Endothelial cell of umbilical vein (primary cell): ENCODE measurements around the gene GALNT17. TPM values are rescaled to one million over a fixed set of nuclear protein-coding genes. Genes with fewer than 3 reads are reported as not detected.

Source experiments
- BruUV-seq: library from RNA; stranded (reverse); fragments of 400-500 nt; replicated peaks from 2 replicates; lab custom pipeline; 2021; lab: Mats Ljungman, UMichigan
- CTCF ChIA-PET: fragments of 300-600, 350-600 bp; sonication (Branson Sonifier 250); formaldehyde crosslinking; loops from one replicate; lab custom pipeline; 2021; ENCODE audit warnings: antibody characterized with exemption, inconsistent platforms; lab: Charles Lee
- POLR2A ChIA-PET: fragments of 300-600, 350-600 bp; sonication (Branson Sonifier 250); formaldehyde crosslinking; loops from one replicate; lab custom pipeline; 2021; ENCODE audit warnings: antibody characterized with exemption, inconsistent platforms; lab: Charles Lee
- DNase-seq: peaks from one replicate; pipeline ENCODE4 v3.0.0-alpha.2; 2011; ENCODE audit warnings: low read depth, low spot score
- FAIRE-seq: peaks from 2 replicates; lab custom pipeline; 2011; peaks lifted over from hg19 to GRCh38; lab: Jason Lieb, UNC
- H2AFZ ChIP-seq: 2 replicates; pipeline ENCODE4 v1.6.0; 2012; ENCODE audit warnings: low read depth, low read length, control low read depth, inconsistent platforms
- H3K27ac ChIP-seq: 2 replicates; pipeline ENCODE4 v1.5.1; 2011; ENCODE audit warnings: low read depth, mild to moderate bottlenecking, control low read depth, low read length, moderate library complexity; ENCODE audit not compliant: insufficient read depth
- H3K27me3 ChIP-seq, 2 experiments: 2 replicates each; pipeline versions ENCODE4 v1.6.0 to v1.6.1; 2011; ENCODE audit warnings: low read length in 2 of 2, mixed read lengths in 1 of 2; ENCODE audit not compliant: control insufficient read depth in 2 of 2, insufficient read depth in 2 of 2
- H3K36me3 ChIP-seq, 2 experiments: 2 replicates in 1 of 2; 3 replicates in 1 of 2; pipeline ENCODE4 v1.5.1; 2011; ENCODE audit warnings: low read length in 2 of 2, mild to moderate bottlenecking in 1 of 2, moderate library complexity in 1 of 2; ENCODE audit not compliant: control insufficient read depth in 2 of 2, insufficient read depth in 2 of 2; ENCODE audit errors: extremely low read depth in 1 of 2
- H3K4me1 ChIP-seq: 3 replicates; pipeline ENCODE4 v1.5.1; 2011; ENCODE audit warnings: mild to moderate bottlenecking, low read length; ENCODE audit not compliant: control insufficient read depth, insufficient read depth; ENCODE audit errors: extremely low read depth
- H3K4me2 ChIP-seq: 2 replicates; pipeline ENCODE4 v1.6.1; 2011; ENCODE audit warnings: low read length, control low read depth, mixed read lengths; ENCODE audit not compliant: insufficient read depth
- H3K4me3 ChIP-seq, 3 experiments: fragments of 200-600 bp in 1 of 3; sonication (generic), shearing (Covaris generic) in 1 of 3; replicated peaks in 1 of 3; 2 replicates each; pipeline ENCODE4 v1.5.1; 2011 to 2016; ENCODE audit warnings: control low read depth in 3 of 3, low read length in 3 of 3, mild to moderate bottlenecking in 2 of 3, inconsistent platforms in 1 of 3, low read depth in 1 of 3, moderate library complexity in 1 of 3; ENCODE audit not compliant: insufficient read depth in 1 of 3
- H3K79me2 ChIP-seq: 2 replicates; pipeline ENCODE4 v1.6.0; 2012; ENCODE audit warnings: low read length, inconsistent platforms; ENCODE audit not compliant: control insufficient read depth, insufficient read depth
- H3K9ac ChIP-seq: replicated peaks from 2 replicates; pipeline ENCODE3; 2011; ENCODE audit warnings: low read length, control low read depth; ENCODE audit not compliant: insufficient read depth; ENCODE audit errors: extremely low read depth
- H3K9me1 ChIP-seq: replicated peaks from 3 replicates; pipeline ENCODE4 v1.6.0; 2011; ENCODE audit warnings: mild to moderate bottlenecking, low read length; ENCODE audit not compliant: control insufficient read depth, insufficient read depth; ENCODE audit errors: extremely low read depth
- H3K9me3 ChIP-seq: replicated peaks from 2 replicates; pipeline ENCODE4 v1.5.1; 2012; ENCODE audit warnings: low read length, inconsistent platforms; ENCODE audit not compliant: control insufficient read depth, insufficient read depth
- H4K20me1 ChIP-seq: replicated peaks from 2 replicates; pipeline ENCODE3; 2011; ENCODE audit warnings: mild to moderate bottlenecking, low read length; ENCODE audit not compliant: control insufficient read depth, insufficient read depth; ENCODE audit errors: extremely low read depth
- EZH2 ChIP-seq: IDR thresholded peaks from 2 replicates; pipeline ENCODE4 v1.6.1; 2012; ENCODE audit warnings: borderline replicate concordance, low read depth, mild to moderate bottlenecking, moderate library complexity, low read length, inconsistent platforms; ENCODE audit not compliant: severe bottlenecking
- FOS ChIP-seq: IDR thresholded peaks from 2 replicates; pipeline ENCODE4 v1.6.1; 2011; ENCODE audit warnings: mild to moderate bottlenecking, low read length, moderate library complexity, borderline replicate concordance; ENCODE audit not compliant: insufficient read depth
- GATA2 ChIP-seq: IDR thresholded peaks from 2 replicates; pipeline ENCODE4 v1.7.0; 2011; ENCODE audit warnings: low read depth, mild to moderate bottlenecking, moderate library complexity, mixed read lengths, low read length; ENCODE audit not compliant: insufficient read length, insufficient read depth
- JUN ChIP-seq: IDR thresholded peaks from 2 replicates; pipeline ENCODE4 v1.6.1; 2011; ENCODE audit warnings: borderline replicate concordance, low read depth; ENCODE audit not compliant: insufficient read length, insufficient read depth
- MYC ChIP-seq: IDR thresholded peaks from one replicate; pipeline ENCODE4 v1.6.1; 2011; ENCODE audit warnings: mild to moderate bottlenecking, low read depth, low read length
- POLR2A ChIP-seq: IDR thresholded peaks from 2 replicates; pipeline ENCODE4 v1.6.1; 2012; ENCODE audit warnings: low read depth, mild to moderate bottlenecking, control low read depth, low read length
- POLR2AphosphoS5 ChIP-seq: IDR thresholded peaks from 2 replicates; pipeline ENCODE4 v1.6.1; 2012; ENCODE audit warnings: low read depth, mild to moderate bottlenecking, control low read depth, low read length, moderate library complexity; ENCODE audit not compliant: insufficient read depth
- dilution Hi-C: fragments of 300-500 bp; cut with MboI; formaldehyde crosslinking; loops from one replicate; pipeline ENCODE4 v1.15.0; 2019; ENCODE audit warnings: low sequenced_read_pairs; ENCODE audit not compliant: extremely low pct_ligation_motif_present
- intact Hi-C: fragments of 100-400 bp; cut with micrococcal nuclease; formaldehyde crosslinking; loops from one replicate; pipeline ENCODE4 v1.10.0; 2022
- polyA plus RNA-seq, 4 experiments: library from polyadenylated mRNA; depleted of rRNA in 3 of 4; stranded (reverse) in 3 of 4; unstranded in 1 of 4; fragments of >200 nt; gene quantifications; 2 replicates each; pipeline versions ENCODE4 v1.2.1 to v1.2.3, GENCODE V29; 2011 to 2012; ENCODE audit warnings: missing spikeins in 1 of 4
- total RNA-seq: library from RNA; stranded (reverse); gene quantifications from 2 replicates; pipeline ENCODE4 v1.2.3, GENCODE V29; 2021
- TF ChIP-seq, protein P1 (sequence below), 2 donors: IDR thresholded peaks; 1 replicate in 1 of 2; 2 replicates in 1 of 2; pipeline ENCODE4 v1.5.1; 2011; ENCODE audit warnings: low read length in 2 of 2, mild to moderate bottlenecking in 2 of 2, moderate library complexity in 2 of 2, control low read depth in 1 of 2, inconsistent platforms in 1 of 2, low read depth in 1 of 2; ENCODE audit not compliant: insufficient read depth in 1 of 2; ENCODE audit errors: extremely low read depth in 1 of 2
- TF ChIP-seq, protein P2 (sequence below): IDR thresholded peaks from 2 replicates; pipeline ENCODE4 v1.6.1; 2011; ENCODE audit not compliant: insufficient read depth, insufficient read length

The GALNT17 gene
- total and polyA plus RNA-seq, 2 donors (not counting 3 experiments of a cell fraction or from before 2014, with no cell fraction given): not detected

GRCh38 chr7:71339924-71340323 lies 208.0 kb downstream of the GALNT17 start:
- Histone ChIP-seq H3K9ac (no peak overlapping the region), H3K4me1 (no peaks in the 10 kb centered on the region), H3K4me2 (no peak overlapping the region), H3K9me3 (peaks cover 4% of the 10 kb centered on the region), H3K36me3 (no peaks in the 10 kb centered on the region), H3K4me3 (no peak overlapping the region), H3K27me3 (no peaks in the 10 kb centered on the region), H4K20me1 (no peaks in the 10 kb centered on the region), H2AFZ (no peak overlapping the region), H3K9me1 (no peaks in the 10 kb centered on the region), H3K79me2 (no peaks in the 10 kb centered on the region), H3K27ac (no peak overlapping the region)
- BruUV-seq: no TSS peak
- no peak for DNase-seq
- TF ChIP-seq POLR2AphosphoS5 (no peak), GATA2 (no peak), FOS (no peak), POLR2A (no peak), MYC (no peak), EZH2 (no peak), JUN (no peak)
- TF ChIP-seq, protein P1, sequence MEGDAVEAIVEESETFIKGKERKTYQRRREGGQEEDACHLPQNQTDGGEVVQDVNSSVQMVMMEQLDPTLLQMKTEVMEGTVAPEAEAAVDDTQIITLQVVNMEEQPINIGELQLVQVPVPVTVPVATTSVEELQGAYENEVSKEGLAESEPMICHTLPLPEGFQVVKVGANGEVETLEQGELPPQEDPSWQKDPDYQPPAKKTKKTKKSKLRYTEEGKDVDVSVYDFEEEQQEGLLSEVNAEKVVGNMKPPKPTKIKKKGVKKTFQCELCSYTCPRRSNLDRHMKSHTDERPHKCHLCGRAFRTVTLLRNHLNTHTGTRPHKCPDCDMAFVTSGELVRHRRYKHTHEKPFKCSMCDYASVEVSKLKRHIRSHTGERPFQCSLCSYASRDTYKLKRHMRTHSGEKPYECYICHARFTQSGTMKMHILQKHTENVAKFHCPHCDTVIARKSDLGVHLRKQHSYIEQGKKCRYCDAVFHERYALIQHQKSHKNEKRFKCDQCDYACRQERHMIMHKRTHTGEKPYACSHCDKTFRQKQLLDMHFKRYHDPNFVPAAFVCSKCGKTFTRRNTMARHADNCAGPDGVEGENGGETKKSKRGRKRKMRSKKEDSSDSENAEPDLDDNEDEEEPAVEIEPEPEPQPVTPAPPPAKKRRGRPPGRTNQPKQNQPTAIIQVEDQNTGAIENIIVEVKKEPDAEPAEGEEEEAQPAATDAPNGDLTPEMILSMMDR (IDR thresholded peaks at IDR 0.05; ENCODE audit: extremely low read depth in 1 of 2, insufficient read depth in 1 of 2, low read depth in 1 of 2, low read length in 2 of 2): no peak
- TF ChIP-seq, protein P2, sequence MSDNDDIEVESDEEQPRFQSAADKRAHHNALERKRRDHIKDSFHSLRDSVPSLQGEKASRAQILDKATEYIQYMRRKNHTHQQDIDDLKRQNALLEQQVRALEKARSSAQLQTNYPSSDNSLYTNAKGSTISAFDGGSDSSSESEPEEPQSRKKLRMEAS: no peak
- ChIA-PET CTCF (no interaction called here), POLR2A (no interaction called here)
- dilution Hi-C loops (no loop called here), intact Hi-C loops (no loop called here)
- no peak for FAIRE-seq
